ENCODE measurements around the gene VASP.

The VASP gene

DNA sequence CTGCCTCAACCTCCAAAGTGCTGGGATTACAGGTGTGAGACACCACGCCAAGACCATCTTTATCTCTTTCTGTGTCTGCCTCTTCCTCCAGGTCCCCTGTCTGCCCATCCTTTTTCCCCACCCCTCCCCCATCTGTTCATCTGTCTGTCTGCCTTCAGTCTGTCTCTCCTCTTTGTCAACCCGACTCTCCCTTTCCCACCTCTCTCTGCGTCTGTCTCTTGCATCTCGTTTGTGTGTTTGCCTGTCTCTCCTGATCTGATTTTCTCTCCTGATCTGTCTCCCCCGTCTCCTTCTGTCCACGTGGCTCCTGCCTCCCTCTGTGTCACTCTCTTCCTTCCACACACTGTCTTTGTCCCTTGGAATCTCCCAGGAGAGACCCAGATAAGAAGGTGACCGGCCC lies 10.0 kb downstream of the VASP start:
- no peak for DNase-seq

DNA sequence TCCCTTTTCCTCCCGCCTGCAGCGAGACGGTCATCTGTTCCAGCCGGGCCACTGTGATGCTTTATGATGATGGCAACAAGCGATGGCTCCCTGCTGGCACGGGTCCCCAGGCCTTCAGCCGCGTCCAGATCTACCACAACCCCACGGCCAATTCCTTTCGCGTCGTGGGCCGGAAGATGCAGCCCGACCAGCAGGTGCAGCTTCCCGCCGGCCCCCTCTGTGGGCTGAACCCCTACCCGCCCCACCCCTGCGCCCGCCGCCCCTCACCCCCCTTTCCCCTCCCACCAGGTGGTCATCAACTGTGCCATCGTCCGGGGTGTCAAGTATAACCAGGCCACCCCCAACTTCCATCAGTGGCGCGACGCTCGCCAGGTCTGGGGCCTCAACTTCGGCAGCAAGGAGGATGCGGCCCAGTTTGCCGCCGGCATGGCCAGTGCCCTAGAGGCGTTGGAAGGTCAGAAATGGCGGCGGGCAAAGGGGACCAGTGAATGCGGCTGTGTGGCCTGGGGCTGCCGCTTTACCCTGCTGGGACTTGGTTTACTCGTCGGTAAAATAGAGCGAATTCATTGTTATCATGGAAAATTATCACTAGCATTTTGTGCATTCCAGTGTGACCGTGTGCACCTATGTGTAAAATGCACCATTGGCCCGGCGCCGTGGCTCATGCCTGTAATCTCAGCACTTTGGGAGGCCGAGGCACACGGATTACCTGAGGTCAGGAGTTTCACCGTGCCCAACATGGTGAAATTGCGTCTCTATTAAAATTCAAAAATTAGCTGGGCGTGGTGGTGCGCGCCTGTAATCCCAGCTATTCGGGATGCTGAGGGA lies 10.6 kb downstream of the VASP start:
- no peak for DNase-seq

DNA sequence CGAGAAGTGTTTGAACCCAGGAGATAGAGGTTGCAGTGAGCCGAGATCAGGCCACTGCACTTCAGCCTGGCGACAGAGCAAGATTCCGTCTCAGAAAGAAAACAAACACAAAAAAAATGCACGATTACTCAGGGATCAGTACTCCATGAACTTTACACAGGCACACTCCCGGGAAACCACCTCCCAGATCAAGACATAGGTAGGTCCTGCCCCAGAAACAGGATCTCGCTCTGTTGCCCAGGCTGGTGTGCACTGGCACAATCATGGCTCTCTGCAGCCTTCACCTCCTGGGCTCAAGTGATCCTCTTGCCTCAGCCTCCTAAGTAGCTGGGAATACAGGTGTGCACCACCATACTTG lies 11.2 kb downstream of the VASP start:
- no peak for DNase-seq

DNA sequence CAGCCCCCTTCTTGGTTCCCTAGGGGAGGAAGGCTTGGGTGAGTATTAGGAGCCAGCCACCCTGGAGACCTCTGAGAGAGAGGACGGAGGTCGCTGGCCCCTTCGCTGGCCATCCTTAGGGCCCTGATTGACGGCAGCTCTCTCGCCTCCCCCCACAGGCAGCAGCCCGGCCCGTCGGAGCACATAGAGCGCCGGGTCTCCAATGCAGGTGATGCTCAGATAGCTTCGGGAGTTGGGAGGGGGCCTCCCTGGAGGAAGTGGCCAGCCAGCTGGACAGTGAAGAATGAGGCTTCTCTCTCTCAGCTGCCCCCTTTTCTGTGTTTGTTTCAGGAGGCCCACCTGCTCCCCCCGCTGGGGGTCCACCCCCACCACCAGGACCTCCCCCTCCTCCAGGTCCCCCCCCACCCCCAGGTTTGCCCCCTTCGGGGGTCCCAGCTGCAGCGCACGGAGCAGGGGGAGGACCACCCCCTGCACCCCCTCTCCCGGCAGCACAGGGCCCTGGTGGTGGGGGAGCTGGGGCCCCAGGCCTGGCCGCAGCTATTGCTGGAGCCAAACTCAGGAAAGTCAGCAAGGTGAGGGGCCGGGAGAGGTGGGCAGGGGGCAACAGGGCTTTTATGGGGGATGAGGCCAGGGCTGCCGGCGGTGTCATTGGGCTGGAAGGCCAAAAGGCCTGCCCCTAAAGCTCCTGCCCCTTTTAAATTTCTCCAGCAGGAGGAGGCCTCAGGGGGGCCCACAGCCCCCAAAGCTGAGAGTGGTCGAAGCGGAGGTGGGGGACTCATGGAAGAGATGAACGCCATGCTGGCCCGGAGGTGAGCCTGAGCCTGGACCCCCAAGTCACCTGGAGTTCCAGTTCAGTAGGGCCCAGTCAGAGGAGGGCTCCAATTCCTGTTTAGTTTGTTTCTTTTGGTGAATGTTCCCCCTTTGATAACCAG lies 15.0 kb downstream of the VASP start:
- no peak for DNase-seq

DNA sequence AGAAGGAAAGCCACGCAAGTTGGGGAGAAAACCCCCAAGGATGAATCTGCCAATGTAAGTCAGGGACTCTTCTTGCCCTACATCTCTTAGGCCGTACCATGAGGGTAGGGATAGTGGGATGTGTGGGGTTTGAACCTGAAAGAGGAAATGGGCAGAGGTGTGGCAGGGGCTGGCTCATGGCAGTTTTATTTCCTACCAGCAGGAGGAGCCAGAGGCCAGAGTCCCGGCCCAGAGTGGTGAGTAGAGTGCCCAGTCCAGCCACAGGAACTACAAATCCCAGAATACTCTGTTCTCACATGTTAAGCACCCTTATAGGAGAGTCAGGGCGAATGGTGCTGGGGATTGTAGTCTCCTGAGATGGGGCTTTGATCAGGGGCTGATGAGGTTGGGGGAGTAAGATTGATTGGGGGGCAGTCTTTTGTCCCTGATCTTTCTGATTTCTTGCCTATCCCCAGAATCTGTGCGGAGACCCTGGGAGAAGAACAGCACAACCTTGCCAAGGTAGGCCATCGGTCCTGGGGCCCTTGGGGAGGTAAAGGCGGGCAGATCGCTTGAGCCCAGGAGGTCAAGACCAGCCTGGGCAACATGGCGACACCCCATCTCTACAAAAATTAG lies 16.5 kb downstream of the VASP start:
- DNase-seq: peak; percentile 70 to 76

GRCh38 chr19:45524575-45525129 lies 17.4 kb downstream of the VASP start:
- no peak for DNase-seq

- DNase-seq: no peak
These were observed 18.9 kb downstream of the VASP start for GRCh38 chr19:45526143-45526542.

DNA sequence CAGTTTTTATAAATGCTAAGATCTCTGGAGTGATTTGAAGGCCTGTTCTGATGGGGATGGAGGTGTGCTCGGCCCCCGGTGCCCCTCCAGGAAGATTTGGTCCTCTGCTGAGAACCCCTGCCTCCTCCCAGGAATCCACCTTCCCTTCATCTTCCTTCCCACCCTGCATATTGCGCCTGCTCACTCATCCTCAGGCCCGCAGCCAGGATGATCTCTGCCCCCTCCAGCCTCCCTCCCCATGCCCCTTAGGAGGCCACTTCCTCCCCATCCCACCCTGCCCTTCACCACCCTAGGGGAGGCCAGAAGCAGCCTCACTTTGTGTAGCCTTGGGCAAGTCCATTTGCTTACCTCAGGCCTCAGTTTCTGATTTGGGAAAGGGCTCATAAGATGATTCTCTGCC lies 19.7 kb downstream of the VASP start:
- no peak for DNase-seq

GRCh38 chr19:45527731-45528130 lies 20.5 kb downstream of the VASP start:
- DNase-seq: no peak

DNA sequence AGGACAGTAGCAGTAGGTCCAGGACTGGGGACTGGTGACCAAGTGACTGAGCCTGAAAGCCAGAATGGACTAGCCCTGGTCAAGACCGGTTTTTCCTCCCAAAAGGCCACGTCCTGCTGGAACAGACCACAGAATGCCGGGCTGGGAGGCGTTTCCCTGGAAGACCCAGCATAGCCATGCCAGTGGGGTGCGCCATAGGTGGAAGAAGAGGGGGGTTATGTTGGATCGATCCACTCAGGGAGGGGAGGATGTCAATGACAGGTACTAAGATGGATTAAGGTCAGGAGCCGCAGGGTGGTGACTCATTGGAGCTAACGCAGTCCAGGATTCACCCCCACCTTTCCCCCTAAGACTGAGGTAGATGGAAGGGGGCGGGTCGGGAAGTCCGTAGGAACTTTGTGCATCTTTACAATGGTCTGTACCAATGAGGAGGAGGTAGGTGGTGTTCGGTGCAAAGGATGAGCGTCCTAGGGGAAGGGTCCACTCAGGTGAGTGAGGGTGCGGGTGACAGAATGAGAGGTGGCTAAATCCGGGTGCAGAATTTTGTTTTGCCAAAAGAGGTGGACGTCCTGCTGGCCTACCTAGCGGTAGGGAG lies 21.0 kb downstream of the VASP start:
- no peak for DNase-seq

DNA sequence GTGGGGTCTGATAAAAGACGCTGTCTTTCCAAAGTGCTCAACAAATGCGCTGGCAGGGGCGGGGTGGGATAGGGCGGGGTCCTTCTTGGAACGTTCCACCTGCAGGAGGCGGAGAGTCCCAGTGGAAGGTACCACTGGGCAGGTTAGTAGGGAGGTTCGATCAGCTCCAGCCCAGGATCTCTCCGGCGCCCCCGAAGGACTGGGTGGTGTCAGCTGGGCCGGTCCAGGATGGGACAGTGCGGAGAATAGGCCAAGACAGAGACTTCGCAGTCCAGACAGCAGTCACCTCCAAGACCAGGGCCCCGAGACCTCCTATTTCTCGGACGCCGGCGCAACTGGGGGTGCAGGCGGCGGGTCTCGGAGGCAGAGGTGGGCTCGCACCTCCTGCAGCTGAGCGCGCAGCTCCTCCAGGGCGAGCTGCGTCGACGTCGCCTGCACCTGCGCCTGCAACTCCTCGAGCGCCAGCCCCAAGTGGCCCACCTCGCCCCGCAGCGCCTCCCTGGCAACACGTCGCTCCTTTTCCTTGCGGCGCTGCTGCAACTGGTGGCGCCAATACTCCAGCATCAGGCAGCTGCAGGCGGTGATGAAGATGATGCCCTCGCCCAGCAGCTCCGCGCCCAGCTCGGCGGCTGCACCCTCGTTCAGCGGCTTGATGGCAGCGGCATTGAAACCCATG lies 21.6 kb downstream of the VASP start:
- peak in 1 of 2 experiments; percentile 22 for DNase-seq

DNA sequence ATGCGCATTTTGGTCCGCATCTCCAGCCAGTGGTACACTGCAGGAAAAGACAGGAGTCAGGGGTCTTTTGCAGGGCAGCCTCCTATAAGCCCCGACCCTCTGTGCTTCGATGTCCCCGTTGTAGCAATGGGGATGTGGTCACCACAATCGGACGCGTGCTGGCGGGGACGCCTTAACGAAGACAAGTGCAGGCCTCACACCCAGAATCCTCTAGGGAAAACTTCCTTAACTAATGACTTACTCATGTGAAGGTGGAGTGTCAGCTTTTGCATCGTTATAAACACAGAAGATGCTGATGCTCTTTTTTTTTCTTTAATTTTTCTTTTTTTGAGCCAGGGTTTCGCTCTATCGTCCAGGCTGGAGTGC lies 22.1 kb downstream of the VASP start:
- DNase-seq: no peak

DNA sequence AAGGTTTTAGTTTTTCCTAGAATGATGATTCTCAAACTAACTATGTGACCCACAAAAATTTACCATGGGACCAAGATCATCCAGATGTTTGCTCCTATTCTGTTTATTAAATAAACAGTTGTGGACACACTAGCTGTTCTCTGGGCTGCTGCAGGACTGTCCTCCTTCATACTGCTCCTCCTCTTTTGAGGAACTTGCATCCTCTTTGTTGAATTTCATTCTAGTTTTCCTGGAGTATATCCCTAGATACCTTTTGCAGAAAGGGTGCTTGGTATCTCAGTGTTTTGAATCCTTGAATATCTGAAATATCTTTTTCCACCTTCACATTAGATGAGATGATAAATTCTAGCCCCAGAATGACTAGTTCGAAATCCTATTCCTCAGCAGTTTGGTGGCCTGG lies 24.1 kb downstream of the VASP start:
- no peak for DNase-seq

DNA sequence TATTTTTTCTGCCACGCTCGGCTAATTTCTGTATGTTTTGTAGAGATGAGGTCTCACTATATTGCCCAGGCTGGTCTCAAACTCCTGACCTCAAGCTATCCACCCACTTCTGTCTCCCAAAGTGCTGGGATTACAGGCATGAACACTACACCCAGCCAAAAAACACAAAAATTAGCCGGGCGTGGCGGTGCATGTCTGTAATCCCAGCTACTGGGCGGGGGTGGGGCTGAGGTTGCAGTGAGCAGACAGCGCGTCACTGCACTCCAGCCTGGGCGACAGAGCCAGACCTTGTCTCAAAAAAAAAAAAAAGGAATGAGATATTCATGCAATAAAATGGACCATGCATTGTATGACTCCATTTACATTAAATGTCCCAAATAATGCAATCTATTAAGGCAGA lies 32.2 kb downstream of the VASP start:
- no peak for DNase-seq

DNA sequence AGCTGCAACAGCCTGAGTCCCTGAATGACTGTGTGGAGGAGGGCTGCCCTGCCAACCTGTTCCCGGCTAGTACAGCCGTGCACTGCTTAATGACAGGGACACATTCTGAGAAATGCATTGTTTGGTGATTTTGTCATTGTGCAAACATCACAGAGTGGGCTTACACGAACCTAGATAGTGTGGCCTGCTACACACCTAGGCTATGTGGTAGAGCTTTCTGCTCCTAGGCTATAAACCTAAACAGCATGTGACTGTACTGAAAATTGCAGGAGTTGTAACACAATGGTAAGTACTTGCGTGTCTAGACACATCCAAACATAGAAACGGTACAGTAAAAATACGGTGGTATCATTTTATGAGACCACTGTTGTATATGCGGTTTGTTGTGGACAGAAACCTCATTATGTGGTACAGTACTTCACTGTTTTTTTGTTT lies 35.0 kb downstream of the VASP start:
- DNase-seq: no peak

DNA sequence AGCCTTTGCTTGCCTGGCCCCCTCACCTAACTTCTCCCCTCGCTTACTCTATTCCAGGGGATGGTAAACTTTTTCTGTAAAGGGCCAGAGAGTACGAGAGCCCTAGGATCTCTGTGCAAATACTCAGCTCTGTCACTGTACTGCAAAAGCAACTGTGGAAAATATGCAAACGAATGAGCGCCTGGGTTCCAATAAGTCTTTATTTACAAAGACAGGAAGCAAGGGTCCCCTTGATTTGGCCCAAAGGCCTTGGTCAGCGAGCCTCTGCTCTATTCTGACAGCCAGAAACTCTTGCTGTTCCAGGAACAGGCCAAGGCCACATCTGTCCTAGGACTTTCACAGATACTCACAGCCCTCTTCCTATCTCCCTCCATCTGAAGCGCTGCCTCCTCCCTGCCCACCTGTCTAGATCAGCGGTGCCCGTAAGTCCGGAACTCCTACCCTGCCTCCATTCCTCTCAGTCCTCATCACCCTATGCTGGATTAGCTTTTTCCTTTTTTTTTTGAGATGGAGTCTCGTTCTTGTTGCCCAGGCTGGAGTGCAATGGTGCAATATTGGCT lies 40.0 kb downstream of the VASP start:
- no peak for DNase-seq

DNA sequence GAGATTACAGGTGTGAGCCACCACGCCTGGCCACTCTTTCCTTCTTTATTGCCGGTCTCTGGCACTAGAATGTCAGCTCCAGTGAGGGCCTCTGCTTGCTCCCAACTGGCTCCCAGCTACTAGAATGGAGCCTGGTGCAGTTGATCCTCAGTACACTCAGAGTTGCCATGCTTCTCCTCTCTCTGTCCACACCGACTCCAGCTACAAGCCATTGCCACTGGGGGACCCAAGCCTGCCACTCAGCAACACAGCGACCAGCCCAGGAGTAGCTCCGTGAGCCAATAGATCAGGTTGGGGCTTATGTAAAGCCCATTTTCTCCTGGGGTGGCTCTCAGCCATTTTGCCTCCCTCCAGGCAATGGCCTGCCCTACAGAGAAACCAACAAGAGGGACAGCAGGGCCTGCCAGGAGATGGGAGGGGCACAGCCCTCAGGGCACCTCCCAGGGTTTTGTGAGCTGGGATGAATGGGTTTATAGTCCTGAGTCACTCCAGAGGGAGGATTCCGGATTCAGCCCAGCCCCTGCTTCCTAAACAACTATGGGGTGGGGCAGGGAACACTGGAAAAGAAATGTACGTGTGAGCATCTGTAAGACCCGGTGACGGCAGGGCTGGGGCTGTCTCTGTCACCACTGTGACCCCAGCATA lies 40.8 kb downstream of the VASP start:
- no peak for DNase-seq

GRCh38 chr19:45553464-45553863 lies 46.2 kb downstream of the VASP start:
- DNase-seq: no peak

- DNase-seq: no peak
These were observed 47.2 kb downstream of the VASP start for GRCh38 chr19:45554481-45554880.

DNA sequence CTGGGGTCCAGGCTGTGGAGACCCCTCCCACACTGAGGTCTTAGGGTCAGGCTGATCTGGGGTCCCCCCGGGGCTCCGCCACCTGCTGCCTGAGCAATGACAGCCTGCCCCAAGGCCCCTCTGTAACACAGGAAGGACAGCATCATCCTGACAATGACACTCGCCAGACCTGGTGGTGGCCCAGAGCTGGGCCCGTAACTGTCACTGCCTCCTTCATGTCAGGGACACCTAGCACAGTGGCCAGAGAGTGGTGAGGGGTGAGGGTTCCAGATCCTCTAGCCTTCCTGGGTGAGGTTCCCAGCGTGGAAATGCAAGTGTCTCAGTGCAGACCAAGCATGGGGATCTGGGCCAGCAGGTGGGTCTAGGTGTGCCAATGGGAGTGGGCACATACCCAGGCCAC lies 49.6 kb downstream of the VASP start:
- no peak for DNase-seq

DNA sequence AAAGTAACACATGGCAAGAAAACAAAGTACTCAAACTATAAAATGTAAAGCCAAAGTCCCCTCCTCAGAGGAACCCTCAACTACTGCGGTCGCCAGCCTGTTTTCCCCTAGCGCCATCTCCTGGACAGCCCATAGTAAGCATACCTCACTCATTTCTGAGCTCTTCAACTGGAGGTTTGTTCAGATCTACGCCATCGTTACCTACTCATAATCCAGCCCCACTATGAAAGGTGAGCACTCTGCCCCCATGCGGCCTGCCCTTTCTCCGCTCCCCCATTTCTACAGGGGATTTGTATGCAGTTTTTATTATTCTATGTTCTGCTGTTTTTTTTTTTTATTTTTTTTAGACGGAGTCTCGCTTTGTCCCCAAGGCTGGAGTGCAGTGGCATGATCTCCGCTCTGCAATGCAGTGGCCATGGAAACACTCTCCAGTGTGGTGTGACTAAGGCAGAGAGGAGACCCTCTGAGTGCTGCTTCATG lies 51.2 kb downstream of the VASP start:
- peak; percentile 57 to 73 for DNase-seq
